GF-D8 (cell line): ENCODE measurements around the gene AFTPH.

Experiments used
- DNase-seq: peaks from one replicate; lab custom pipeline; 2025; lab: John Stamatoyannopoulos, UW

Gene AFTPH

DNA sequence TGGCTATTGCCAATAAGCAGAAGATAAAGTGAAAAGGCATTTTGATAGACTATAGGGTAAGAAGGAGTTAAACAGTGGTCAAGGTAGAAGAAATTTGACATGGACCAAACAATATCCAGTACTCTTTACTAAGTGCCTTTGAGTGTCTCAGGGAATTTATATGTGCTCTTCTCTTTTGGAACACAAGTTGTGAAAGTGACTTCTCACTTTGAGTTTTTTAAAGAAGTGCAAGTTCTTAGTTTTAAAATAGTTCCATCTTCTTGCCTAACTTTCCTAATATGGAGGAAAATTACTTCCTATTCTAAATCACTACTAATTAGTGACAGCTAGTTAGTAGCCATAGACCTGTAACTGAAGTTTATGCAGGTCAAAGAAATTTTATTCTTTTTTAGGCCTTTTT is 63.4 kb downstream of the AFTPH start:
- no peak for DNase-seq

DNA sequence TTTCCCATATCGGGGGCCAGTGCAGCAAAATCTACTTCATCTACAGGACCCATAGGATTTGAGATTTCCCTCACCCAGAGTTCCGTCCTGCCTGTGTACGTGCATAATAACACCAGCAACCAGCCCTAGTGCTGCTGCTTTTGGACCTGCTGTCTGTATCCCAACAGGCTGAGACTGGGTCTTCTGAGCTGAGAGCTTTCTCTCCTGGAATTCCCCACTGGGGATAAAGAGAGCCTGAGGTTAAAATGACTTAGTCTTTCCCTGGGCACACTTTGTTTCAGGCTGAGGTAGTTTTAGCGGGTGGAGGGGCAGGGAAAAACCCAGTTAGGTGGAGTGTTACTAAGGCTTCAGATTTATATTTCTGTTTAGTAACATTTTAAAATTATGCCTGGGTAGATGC is 67.1 kb downstream of the AFTPH start:
- no peak for DNase-seq

DNA sequence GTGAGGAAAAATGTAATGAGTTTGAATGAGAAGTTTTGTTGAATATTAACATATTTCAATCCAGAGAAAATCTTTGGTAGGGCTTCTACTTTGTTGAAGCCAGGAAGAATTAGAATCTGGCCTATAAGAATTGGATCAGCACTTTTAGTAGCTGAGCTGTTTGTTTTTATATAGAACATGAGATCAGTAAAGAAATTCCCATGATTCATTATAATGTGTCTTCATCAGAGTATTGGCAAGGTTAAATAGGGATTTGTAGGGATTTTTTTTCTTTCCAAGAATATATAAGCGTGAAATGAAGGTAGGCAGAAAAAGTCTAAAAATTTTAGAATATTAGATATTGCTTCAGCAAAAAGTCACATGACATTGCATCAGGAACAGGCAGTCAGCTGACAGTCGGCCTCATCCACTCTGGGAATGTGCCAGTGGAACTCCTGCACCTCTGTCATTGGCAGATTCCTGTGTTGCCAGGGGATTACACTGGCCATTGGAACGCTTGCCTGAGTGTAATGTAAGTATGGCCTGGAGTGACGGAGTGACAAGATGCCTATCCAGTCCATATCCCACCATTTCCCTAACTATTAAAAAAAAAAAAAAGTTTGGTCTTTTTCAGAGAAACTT is 69.0 kb downstream of the AFTPH start:
- DNase-seq: no peak

DNA sequence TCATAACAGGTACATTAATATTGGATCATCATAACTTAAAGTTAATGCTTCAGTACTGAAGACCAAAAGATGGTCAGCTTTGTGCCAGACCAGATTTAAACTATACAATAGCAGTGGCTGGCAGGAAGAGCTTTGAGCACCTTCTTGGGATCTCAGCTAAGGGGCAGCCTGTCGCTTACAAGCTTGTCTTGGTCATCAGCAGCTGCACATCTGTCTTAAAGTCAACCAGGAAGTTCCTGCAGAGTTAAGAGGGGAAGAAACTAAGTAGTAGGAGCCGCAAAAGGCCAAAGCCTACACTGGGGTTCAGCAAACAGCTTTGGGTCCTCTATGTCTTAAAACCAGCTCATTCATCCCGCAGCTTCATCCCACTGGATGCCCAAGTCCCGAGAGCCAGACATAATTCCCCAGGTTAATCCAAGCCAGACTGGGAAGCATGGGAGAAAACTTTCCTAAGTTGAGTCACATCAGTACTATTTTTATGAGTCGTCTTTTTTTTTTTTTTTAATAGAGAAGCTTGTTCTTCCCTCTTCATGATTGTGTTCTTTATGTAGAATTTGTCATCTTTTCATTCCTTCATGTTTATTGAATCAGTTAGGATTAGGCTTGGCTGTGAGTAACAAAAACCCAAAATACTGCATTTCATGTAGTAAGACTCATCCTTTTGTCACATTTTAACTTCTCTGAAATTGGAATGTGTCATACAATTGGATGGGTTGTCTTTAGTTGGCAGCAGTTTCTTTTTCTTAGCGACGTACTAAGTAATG is 70.3 kb downstream of the AFTPH start:
- DNase-seq: no peak

DNA sequence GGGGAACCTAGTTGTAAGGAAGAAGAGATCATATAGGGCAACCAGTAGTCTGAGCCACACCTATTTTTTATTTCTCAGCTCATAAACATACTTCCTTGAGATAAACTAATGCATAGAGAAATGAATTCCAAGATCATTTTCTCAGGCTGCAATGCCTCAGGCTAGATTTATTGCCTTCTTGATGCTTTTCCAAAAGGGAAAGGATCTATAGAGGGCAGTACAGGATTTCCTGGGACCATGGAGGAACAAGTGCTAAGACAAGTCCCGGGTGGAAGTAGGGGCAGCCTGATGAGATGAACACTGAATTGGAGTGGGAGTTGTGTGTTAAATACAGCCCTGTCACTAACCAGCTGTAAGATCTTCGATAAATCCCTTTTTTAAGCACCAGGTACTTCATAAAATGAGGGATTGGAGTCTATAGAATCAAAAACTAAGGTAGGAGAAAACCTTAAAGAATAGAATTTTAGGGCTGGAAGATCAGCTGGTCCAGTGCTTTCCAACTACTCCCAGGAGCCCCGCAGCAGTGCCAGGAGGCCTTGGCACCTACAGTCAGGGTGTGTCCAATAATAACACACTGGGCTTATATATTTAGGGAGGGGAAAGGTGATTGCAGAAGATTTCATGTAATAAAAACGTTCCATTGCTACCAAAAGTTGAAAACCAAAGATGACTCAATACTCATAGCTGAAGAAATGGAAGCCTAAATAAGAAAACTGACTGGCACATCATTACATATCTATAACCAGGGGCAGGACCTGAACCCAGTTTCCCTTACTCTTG is 71.5 kb downstream of the AFTPH start:
- peak; percentile 16 for DNase-seq

DNA sequence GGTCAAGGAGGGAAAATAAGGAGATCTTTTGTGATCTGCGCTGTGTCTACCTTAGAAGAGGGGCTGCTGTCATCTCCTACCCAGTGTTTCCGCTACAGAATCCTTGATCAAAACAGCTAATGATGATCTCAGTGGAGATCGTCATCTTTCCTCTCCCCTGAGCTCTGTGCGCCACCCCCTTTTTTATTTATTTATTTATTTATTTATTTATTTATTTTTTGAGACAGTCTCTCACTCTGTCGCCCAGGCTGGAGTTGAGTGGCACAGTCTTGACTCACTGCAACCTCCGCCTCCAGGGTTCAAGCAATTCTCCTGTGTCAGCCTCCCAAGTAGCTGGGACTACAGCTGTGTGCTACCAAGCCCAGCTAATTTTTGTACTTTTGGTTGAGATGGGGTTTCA is 74.1 kb downstream of the AFTPH start:
- no peak for DNase-seq

DNA sequence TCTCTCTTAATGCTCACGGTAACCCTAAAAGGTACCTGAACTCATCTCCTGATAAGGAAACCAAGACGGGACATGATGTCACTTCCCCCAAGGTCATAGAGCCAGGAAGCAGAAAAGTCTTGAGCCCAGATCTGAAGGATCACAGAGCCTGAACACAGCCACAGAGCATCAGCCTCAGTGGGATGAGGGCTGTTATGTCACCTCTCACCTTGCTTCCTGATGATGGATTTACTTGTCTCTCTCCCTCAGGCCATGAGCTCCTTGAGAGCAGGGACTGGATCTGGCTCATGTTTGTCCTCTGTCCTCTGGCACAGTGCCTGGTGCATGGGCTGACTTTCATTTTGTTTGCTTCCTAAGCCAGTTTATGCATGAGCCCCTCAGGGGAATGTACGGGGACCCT is 75.3 kb downstream of the AFTPH start:
- DNase-seq: no peak

DNA sequence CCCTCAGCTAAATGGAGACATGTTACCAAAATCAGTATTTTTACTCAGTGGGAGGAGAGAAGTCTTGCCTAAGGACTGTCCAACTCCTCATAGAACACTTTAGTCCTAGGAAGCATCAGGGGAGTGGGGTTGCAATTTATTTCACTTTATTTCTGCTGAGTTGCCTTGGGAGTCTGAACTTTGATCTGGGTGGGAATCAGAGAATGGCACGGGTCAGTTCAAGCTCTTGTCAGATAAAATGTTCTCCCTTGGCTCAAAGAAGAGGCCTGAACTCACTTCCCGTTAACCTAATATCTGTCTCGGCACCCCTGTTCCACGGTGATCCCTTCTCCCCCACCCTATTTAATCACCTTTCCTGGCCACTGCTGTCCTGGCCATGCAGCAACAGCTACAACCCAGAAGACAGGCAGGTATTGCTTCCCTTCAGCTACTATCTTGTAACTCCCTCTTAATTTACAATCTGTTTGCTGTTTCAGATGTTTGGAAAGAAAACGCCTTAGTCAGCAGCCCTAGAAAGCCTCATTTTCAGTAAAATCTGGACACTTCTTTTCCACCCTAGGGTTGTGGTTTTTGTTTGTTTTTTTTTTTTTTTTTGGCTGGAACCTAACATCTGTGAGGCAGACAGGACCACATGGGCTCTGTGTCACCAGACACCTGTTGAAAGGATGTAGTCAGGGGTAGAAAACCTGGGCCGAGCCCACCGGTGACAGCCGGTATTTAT is 77.1 kb downstream of the AFTPH start:
- DNase-seq: no peak

DNA sequence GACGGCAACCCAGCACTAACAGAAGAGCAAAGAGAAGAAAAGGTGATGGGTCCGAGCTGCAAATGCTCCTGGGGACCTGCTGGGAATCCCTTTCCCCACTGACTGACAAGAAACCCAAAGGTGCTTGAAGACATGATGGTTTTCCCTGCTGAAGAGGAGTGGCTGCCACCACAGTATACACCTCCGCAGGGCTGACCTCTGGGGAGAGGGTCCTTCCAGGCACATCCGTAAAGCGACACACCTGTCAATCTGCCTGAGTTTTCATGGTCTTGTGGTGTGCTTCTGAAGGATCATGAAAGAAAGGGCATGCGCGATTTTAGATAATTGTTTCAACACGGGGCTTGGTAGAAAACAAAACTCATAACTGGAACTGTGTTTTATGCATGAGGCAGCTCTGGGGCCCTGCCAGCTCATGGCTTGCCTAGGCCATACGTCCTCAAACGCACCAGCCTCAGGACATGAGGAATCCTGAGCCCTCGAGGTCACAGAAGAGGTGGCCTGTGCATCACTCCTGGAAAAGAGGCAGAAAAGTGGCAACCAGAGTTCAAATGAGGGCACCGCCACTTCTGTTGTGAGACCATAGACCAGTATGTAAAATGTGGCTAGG is 77.8 kb downstream of the AFTPH start:
- DNase-seq: no peak

DNA sequence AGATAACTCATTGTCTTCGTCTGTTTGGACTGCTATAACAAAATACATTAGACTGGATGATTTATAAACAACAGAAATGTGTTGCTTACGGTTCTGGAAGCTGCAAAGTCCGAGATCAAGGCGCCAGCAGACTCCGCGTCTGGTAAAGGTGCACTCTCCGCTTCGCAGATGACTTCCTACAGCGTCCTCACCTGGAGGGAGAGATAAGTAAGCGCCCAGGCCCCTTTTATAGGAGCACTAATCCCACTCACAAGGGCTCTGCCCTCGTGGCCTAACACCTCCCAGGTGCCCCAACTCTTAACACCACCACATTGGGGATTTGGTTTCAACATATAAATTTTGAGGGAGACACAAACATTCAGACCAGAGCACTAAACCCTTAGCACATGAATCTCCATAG is 78.3 kb downstream of the AFTPH start:
- no peak for DNase-seq

DNA sequence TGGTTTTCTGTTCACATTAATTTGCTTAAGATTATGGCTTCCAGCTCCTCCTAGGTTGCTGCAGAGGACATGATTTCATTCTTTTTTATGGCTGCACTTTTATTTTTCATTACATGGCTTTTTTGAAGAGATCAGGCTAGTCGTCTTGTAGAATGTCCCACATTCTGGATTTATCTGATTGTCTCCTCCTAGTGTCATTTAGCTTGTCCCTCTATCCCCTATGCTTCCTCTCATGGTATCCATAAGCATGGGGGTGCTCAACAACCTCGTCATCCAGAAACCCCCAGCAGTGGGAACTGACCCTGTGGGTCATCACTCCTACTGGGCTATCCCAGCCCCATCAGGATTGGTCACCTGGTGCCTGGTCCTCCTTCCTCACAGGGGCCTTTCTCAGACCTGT is 80.0 kb downstream of the AFTPH start:
- no peak for DNase-seq

DNA sequence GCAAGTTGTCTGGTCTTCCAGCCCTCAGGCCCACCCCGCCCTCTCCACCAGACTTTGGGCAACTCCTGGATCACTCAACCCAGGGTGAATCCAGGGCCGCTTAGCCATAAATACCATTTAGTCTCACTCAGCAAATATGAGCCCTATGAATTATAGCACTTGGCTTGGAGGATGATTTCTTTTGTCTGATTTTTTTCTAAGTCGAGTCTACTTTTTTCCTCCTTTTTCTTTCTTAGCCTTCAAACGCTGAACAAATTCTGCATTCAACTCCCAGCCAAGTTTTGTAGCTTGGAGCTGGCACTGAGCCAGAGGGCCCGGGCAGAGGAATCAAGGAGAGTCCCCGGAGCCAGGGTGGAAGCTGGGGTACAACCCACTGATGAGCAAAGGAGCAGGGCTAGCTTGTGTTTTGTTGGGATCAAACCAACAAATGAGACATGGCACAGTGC is 80.9 kb downstream of the AFTPH start:
- DNase-seq: no peak

DNA sequence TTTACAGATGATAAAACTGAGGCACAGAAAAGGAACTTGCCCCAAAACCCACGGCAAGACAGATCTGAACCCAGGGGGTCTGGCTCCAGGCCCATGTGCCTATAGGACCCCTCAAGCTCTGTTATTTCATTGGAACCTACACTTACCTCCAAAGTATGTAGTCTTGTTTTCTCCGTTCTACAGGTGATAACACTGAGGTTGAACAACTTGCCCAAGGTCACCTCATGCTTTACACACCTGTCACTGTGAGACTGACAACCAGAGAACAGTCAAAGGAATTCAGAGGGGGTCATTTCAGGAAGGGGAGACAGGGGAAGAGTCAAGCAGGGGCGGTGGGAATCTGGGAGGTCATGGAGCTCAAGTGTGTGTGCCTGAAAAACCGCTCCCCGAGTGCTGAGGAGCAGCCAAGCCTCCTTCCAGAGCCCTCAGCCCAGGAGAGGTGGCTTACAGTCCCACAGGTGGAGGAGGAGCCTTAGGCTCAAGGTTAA is 81.9 kb downstream of the AFTPH start:
- DNase-seq: no peak

DNA sequence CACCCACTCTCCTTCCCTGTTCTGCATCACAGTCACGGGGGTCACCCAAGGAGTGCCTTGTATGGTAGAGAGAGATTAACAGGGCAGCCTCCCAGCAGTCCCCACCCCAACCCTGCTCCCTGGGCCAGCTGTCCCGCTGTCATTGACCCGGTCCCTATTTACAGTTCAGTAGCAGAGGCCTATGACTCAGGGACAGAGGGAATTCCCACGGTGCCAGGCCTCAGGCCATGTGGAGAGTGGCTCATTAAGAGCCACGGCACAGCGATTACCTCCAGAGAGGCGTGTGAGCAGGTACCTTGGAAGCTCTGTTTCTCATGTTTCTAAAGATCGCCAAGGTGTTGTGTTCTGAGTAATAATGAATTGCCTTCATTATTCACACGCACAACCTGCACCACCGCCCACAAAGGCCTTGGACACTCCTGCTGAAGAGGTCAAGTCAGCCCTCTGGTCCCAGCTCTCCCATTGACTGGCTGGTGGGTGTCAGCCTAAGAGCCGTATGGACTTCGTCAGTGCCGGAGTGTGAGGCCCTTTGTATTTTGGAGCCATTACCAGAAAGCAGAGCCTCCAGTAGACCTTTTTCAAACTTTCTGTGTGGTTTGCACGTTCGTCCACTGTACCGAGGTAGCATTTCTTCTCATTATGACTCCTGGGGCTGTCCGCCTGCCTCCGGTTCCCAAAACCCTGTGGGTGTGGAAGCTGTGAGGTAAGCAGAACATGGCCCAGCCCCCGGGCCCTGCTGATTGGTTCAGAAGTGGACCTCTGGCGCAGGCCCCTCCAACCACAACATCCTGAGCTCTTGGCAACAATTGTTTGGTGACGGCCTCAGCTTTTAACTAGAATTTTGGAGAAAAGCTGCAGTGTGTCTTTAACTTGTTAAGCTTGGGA is 82.6 kb downstream of the AFTPH start:
- peak; percentile 24 for DNase-seq

DNA sequence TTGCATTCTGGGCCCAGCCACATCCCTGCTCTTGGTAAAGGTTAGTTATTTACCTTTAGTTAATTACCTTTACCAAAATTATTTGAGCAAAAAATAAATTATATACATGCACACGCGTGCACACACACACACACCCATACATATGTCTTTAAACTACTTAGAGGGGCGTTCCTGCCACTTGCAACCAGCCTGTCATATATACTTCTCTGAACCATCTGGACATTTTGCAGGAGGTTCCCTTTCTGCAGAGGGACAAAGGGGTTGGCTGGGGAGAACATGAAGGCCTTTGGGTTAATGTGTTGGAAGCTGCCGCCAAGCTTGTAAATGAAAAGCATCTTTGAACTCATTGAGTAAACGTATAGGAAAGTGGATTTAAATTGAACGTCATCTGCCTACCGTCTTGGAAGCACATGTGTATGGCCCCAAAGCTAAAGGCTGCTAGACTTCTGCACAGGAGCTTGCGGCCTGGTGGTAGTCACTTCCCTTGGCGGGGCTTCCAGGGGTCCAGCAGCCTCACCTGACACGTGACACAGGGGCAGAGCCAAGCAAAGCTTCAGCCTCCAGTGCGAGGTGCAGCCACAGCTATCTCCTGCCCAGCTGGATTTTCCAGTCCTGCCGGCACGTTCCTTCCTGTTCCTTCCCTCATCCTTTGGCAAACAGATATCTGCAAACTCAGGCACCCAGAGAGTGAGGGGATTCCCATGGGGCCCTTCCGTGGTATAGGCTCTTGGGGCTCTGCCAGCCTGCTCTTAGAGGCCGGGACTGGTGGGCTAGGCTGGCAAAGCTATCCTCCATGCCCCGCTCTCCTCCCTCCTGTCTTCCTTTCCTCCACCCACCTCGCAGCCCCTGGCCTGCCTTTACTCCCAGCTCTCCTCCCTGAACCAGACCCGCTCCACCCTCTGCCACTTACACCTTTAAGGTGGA is 83.5 kb downstream of the AFTPH start:
- DNase-seq: no peak

DNA sequence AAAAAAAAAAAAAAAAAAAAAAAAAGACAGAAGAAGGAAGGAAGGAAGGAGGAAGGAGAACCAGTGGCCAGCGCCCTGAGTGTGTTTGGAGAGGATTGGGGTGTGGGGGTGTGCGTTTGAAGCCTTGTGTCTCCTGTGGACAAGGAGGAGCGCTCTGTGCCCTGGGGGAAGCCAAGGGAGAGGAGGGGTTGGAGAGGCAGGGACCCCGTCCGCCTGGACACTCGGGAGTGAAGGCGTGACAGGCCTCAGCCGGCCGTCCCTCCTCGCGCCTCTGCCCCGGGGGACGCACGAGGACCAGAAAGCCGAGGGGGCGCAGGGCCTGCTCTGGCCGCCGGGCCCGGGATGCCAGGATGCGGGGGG is 84.7 kb downstream of the AFTPH start:
- no peak for DNase-seq

DNA sequence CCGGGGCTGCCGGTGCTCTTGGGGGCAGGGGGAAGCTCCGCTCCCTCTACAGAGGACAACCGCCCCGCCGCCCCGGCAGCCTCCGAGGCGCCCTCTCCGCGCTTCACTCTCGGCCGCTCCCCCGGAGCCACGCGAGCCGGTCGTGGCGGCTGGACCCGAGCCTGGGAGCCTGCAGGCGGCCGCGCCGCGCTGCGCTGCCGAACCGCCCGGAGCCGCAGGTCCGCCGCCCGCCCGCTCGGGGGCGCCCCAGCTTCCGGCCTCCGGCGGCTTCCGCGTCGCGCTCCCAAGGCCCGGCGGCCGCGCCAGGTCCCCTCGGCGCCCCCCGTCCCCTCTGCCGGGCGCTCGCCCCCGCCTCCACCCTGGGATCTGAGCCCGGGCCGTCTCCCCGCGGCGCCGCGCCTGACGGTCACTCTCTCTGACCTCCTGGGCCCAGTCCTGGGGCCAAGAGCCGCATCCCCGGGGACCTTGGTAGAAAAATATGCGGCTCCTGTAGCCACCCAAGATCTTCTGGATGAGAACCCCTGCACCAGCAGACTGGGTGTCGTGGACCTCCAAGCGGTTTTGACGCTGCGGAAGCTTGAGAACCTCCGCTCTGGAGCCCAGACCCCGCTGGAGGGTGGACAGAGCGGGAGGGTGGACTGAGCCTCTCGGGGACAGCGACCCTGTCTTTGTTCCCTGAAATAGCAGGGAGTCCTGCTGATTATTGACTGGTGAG is 85.3 kb downstream of the AFTPH start:
- peak; percentile 7 for DNase-seq

DNA sequence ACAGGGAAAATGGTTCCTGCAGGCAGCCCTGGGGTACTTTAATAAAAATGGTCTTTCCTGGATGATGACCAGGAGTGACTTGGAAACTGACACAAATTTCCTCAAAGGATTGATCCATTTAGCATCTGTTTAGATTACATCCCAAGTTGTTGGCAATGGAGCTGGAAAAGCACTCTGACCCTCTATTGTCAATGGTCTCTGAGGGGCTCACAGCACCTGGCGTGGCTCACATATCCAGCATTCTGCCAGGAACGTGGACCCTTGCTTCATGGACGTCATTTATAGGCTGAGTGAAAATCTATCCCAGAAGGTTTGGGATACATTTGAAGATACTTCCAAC is 85.8 kb downstream of the AFTPH start:
- DNase-seq: no peak

DNA sequence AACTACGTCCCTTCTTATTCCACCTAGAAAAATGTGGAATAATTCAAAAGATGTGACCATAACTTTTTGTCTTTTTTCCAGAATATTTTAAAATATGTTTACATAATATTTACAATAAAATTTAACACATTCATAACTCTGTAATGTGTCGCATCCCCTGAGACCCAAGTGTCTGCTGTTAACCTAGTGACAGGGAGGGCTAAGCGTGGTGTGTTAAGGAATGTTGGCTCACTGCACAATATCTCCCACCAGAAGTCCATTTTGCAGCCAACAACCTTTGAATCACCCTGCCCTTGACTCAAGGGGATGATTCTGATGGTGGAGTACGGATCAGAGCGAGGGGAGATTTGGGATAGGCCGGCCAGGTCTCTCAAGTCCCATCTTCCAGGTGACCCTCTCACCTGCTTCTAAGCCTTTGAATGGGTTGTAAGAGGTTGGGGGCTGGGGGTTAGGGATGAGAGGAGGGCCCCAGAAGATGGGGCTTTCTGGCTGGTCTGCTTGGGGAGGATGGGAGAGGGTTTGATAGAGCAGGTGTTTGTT is 86.3 kb downstream of the AFTPH start:
- no peak for DNase-seq
